Gastroesophageal sphincter (tissue), 3 donors: Measurements from ENCODE around the gene ZNF722.

ENCODE experiments used
- POLR2A ChIP-seq, 2 donors: fragments of 450-650 bp; IDR thresholded peaks; one replicate each; pipeline ENCODE4 v1.6.1; 2017; ENCODE audit warnings: antibody characterized with exemption in 2 of 2, mild to moderate bottlenecking in 2 of 2, moderate library complexity in 1 of 2
- POLR2AphosphoS5 ChIP-seq: sonication (generic); formaldehyde crosslinking; IDR thresholded peaks from one replicate; pipeline ENCODE4 v1.6.1; 2017; ENCODE audit warnings: antibody characterized with exemption
- TF ChIP-seq, protein P1 (sequence below), 4 experiments: fragments of 200-600 bp in 2 of 4; fragments of 450-650 bp in 2 of 4; sonication (generic) in 1 of 4; IDR thresholded peaks; one replicate each; pipeline ENCODE4 v1.5.1; 2017 to 2019; ENCODE audit warnings: antibody characterized with exemption in 4 of 4, mild to moderate bottlenecking in 2 of 4, moderate library complexity in 2 of 4

DNA sequence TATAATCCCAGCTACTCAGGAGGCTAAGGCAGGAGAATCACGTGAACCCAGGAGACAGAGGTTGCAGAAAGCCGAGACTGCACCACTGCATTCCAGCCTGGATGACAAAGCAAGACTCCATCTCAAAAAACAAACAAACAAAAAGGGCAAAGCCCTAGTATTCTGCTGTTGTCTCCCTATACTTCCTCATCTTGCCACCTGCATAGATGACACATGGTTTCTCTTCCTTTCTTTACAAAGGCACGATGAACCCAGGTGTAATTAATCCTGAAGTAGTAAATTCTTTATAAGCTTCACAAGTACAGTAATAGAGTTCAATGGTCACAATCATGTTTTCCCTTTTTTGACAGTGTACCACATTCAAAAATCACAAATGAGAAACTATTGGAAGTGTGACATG is 36.7 kb downstream of the ZNF722 start:
- TF ChIP-seq POLR2A (IDR thresholded peaks at IDR 0.05) (no peak), POLR2AphosphoS5 (no peak)
- TF ChIP-seq, protein P1, sequence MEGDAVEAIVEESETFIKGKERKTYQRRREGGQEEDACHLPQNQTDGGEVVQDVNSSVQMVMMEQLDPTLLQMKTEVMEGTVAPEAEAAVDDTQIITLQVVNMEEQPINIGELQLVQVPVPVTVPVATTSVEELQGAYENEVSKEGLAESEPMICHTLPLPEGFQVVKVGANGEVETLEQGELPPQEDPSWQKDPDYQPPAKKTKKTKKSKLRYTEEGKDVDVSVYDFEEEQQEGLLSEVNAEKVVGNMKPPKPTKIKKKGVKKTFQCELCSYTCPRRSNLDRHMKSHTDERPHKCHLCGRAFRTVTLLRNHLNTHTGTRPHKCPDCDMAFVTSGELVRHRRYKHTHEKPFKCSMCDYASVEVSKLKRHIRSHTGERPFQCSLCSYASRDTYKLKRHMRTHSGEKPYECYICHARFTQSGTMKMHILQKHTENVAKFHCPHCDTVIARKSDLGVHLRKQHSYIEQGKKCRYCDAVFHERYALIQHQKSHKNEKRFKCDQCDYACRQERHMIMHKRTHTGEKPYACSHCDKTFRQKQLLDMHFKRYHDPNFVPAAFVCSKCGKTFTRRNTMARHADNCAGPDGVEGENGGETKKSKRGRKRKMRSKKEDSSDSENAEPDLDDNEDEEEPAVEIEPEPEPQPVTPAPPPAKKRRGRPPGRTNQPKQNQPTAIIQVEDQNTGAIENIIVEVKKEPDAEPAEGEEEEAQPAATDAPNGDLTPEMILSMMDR (IDR thresholded peaks at IDR 0.05) = no peak
